GM19438 (cell line): ENCODE data around the gene DNASE2B.

Source experiments
- ATAC-seq: cut with Tn5 transposase; IDR thresholded peaks from one replicate; pipeline ENCODE4 v1.9.1; 2021; ENCODE audit warnings: low read depth; ENCODE audit not compliant: unreplicated experiment

Gene DNASE2B, protein sequence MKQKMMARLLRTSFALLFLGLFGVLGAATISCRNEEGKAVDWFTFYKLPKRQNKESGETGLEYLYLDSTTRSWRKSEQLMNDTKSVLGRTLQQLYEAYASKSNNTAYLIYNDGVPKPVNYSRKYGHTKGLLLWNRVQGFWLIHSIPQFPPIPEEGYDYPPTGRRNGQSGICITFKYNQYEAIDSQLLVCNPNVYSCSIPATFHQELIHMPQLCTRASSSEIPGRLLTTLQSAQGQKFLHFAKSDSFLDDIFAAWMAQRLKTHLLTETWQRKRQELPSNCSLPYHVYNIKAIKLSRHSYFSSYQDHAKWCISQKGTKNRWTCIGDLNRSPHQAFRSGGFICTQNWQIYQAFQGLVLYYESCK

DNA sequence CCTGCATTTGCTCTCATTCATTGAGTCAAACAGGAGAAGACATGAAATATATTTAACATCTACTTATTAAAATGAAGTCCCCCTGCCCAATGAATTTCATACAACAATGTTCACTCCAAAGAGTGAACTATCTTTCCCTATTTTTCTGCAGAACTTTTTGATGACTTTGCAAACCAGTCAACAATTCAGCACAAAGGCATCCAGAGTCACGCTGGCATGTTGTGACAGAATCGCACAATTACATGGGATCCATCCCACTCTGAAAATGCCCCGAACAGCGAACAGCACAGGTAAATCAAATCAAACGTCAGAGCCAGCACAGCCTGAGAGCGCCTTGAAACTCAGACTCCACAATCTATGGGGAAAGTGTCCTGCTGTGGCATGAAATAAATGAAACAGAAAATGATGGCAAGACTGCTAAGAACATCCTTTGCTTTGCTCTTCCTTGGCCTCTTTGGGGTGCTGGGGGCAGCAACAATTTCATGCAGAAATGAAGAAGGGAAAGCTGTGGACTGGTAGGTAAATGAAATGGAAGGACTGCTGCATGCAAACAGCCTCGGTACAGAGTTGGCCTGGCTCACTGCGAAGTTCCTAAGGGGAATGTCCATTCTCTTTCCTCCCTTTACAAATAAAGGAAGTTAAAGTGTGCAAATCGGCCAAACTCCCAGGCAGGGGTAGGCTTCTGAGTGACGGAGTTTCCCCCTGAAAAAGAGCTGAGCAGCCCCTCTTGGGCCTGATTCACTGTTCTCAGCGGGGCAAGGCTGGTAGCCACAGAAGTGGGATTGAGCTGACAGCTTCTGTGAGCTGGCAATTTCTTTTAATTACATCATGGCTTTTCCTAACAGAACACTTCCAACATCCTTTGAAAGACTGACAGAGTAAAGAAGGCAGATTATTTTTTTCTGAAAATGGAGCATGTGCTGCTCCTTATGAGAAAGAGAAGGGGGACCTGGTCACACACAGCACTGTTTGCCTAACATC, at the start of gene DNASE2B:
Gene DNASE2B (plus strand): TSS at position 310 of the 981 bp plus-strand sequence. CDS start 81 bp downstream, at position 391.
- no peak for ATAC-seq

- no peak for ATAC-seq
These were observed 49.5 kb upstream of the DNASE2B start for GRCh38 chr1:84348759-84349158.

- ATAC-seq = no peak
These were observed 48.2 kb upstream of the DNASE2B start for GRCh38 chr1:84350104-84350503.

DNA sequence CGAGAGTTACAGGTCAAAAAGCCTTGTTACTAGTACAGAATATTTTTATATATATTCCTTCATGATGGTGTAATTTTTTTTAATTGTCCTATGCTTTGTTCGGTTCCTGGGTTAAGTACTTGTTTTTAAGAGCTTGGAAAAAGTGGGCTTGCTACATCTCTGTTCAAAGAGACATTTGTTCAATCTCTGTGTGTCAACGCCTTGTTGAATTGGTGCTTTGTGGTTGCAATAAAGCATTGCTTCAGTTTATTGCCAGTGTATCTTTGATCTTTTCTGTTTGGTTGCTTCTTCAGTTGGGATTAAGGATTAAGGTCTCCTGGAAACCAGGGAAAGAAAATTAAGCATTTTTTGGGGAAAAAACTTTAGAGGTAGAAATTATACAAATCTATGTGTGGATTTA, 47.7 kb upstream of the DNASE2B start:
- ATAC-seq = no peak

GRCh38 chr1:84352298-84353106, 45.8 kb upstream of the DNASE2B start:
- ATAC-seq = no peak

DNA sequence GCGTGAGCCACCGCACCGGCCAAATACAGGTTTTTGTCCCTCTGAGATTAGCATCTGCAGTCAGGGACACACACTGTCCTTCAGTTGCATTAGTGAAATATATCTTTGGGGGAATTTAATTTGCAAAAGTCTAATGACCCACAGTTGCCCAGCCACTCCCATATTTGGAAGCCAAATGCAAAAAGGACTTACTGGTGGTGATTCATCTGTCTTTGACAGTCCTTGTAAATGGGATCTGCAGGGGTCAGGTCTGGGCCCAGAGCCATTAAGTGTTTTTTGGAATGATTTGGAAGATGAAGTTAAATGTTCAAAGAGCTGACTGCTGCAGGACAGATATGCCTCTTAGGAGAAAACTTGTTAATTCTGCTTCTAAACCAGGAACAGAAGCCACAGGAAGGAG, 44.6 kb upstream of the DNASE2B start:
- ATAC-seq = no peak

- ATAC-seq = no peak
These were observed 42.7 kb upstream of the DNASE2B start for GRCh38 chr1:84355556-84355955.

GRCh38 chr1:84356881-84357280, 41.4 kb upstream of the DNASE2B start:
- ATAC-seq = no peak

- no peak for ATAC-seq
These were observed 39.6 kb upstream of the DNASE2B start for GRCh38 chr1:84358695-84359094.

- no peak for ATAC-seq
These were observed 38.0 kb upstream of the DNASE2B start for GRCh38 chr1:84360316-84360715.

GRCh38 chr1:84361796-84362195, 36.5 kb upstream of the DNASE2B start:
- ATAC-seq = no peak

DNA sequence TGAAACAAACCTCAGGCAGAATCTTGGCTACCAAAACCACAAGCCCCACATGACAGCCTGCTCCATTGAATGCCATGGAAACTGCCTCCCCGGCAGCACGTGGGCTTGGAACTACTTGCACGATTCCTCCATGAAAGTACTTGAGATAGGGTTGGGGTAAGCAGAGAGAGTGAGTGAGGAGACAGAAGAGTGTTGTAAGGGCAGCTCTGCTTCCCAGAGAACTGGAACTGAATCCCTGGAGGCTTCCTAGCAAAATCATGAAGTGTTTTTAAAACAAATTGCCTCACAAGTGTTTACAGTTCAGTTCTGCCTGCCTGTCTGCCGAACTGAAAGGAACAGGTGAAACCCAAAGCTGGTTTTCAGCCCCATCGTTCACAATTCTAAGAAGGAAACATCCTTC, 35.3 kb upstream of the DNASE2B start:
- no peak for ATAC-seq

DNA sequence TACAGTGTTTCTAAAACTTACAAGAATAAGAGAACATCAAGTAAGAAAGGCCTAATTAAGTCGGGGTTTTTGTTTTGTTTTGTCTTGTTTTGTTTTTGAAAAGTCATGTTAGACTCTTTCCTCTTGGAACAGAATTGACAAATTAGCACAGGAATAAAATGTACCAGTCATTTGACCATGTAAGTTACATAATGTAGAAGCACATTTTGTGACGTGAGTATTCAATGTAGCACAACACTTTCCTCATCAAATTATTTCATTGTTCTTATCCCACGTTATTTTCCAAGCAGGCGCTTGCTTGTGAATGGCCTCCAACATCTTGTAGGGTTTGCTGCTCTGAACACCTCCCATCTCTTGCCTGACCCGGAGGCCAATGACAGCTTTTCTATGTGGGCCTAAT, 34.7 kb upstream of the DNASE2B start:
- no peak for ATAC-seq

DNA sequence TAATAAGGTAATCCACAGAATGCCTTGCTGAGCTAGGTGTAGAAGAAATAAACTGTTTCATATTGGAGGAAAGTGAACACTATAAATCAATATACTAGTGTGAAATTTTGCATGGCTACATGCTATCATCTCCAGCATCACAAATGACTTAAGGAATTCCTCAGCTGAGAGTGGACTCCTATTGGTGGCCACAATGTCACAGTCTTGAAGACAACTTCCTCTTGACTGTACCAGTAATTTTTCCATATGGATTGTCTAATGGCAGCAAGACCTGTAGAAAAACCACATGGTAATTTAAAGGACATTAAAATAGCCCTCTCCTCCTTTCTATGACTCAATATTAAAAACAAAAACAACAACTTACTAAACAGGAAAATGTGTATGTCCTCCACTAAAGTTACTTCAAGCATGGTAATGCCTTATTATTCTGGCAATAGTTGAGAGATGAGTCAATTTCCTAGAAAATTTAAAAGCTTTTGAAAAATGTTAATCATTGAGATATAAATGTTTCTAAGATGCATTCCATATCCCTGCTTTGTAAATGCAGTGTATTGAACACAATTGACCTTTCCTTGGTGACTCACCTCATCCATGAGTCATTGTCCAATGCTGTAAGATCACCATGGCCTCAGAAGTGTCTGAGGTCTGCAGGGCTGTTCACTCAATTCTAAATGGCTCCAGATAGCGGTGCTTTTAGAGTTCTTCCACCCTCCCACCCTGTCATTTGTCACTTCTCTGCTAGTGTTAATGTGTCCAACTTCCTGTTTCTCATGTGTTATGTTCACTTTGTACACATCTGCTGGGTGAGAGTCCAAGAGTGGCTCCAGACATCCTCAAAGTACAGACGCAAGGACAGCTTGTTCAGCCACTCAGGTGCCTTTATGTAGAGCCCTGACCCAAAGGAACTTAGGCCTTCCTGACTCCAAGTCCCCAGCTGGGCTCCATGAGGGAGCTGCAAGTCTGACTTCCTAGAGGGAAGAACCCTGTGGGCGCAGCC, 32.8 kb upstream of the DNASE2B start:
- ATAC-seq = no peak

DNA sequence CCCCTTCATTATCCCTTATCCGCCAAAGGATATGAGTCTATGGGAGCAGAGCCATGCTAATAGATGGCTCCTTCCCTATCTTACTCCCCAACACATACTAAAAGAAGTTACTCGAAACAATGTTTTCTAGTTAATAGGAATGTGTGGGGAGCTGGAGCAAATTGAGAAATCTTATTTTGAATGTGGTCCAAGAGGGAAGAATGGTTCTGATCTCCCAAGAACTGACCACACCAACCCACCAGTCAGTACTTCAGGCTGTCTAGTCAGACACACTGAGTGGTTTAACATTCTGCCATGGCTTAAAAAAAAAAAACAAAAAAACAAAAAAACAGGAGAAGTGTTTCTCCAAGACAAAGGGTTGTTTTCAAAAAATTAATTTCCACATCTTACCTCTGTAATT, 31.5 kb upstream of the DNASE2B start:
- no peak for ATAC-seq

DNA sequence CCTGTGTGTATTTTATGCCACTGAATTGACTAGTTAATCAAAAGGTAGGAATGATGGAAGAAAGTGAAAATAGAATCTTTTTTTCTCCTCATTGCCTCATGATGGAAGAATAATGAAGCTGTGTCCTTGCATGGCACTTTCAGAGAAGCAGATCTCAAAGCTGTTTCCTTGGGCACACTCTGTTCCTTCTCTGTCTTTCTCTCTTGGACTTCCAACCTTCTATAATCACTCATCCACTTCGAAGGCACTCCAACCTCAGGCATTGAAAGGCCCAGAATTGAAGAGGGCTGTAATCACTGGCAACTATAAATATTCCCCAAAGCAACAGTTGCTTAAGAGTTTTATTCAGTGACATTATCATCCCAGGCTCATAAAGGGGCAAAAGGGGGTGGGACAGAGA, 31.1 kb upstream of the DNASE2B start:
- ATAC-seq = no peak

- ATAC-seq = no peak
These were observed 29.8 kb upstream of the DNASE2B start for GRCh38 chr1:84368441-84368840.

GRCh38 chr1:84370266-84370665, 28.0 kb upstream of the DNASE2B start:
- ATAC-seq = no peak

- no peak for ATAC-seq
These were observed 27.4 kb upstream of the DNASE2B start for GRCh38 chr1:84370831-84371394.
